HG03342 (cell line): Measurements from ENCODE around the gene TXNRD1.
"Not testable (repeated sequence)": the region's sequence is repeated elsewhere in the genome, so short reads cannot be mapped to it uniquely, and the experiment has no call there.

Experiments used
- ATAC-seq: cut with Tn5 transposase; IDR thresholded peaks from one replicate; pipeline ENCODE4 v1.9.1; 2021; ENCODE audit warnings: mild to moderate bottlenecking, moderate library complexity; ENCODE audit not compliant: unreplicated experiment

TXNRD1 gene

GRCh38 chr12:104394086-104394485, 178.5 kb downstream of the TXNRD1 start:
- not testable (repeated sequence) for ATAC-seq
